Fibroblast of skin of back (primary cell): Measurements from ENCODE around the gene ZNF175.

Experiments
- DNase-seq: peaks from one replicate; pipeline ENCODE4 v3.0.0-alpha.2; 2013

Gene ZNF175

GRCh38 chr19:51632126-51632525, 61.0 kb downstream of the ZNF175 start:
- no peak for DNase-seq

DNA sequence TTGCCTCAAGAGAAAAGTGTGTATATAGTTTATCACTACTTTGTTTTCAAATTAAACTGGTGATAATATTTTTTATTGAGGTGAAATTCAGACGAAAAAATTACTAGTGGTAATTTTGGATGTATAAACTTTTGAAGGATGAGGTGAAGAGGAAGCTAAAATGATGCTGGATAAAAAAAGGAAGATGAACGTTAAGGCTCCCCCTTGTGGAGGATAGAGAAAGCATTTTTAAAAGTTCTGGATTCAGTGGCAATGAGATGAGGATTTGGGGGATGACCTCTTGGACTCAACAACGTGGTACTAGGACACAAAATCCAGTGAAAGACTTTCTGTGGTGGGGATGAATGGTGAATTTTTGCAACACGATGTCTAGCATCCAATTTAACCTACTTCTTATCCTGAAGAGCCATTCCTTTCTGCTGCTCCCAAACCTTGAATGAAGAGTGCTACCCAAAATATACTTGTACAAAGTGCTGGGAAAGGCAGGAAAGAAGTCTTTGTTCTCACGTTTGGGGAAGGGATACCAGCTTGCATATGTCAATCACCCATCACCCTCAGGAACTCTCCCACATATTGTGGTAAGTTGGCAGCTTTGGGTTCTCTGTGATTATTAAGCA, 66.4 kb downstream of the ZNF175 start:
- peak; percentile 5 for DNase-seq

- no peak for DNase-seq
These were observed 68.8 kb downstream of the ZNF175 start for GRCh38 chr19:51639916-51640315.

GRCh38 chr19:51640386-51640785, 69.3 kb downstream of the ZNF175 start:
- no peak for DNase-seq

GRCh38 chr19:51641648-51642047, 70.6 kb downstream of the ZNF175 start:
- no peak for DNase-seq
